Upper lobe of left lung (tissue), 6 donors: ENCODE measurements around the gene ARID3C. TPM values are rescaled to one million over a fixed set of nuclear protein-coding genes. Genes with fewer than 3 reads are reported as not detected.

Source experiments
- ATAC-seq, 2 donors: fragments of 200-7000 bp; cut with Tn5 transposase; one replicate each; pipeline ENCODE4 v1.9.1; 2022; ENCODE audit warnings: mild to moderate bottlenecking in 2 of 2, moderate library complexity in 2 of 2; ENCODE audit not compliant: low FRiP score in 2 of 2
- DNase-seq, 2 donors: peaks; one replicate each; pipeline ENCODE4 v3.0.0-alpha.2; 2019 to 2020
- H3K27ac ChIP-seq, 4 donors: fragments of 200-600 bp; sonication (generic); one replicate each; pipeline ENCODE4 v1.5.1; 2016 to 2019
- H3K27me3 ChIP-seq, 4 donors: fragments of 200-600 bp; sonication (generic); one replicate each; pipeline ENCODE4 v1.5.1; 2017 to 2019
- H3K36me3 ChIP-seq, 4 donors: fragments of 200-600 bp; sonication (generic); one replicate each; pipeline ENCODE4 v1.5.1; 2016 to 2019
- H3K4me1 ChIP-seq, 4 donors: fragments of 200-600 bp; sonication (generic); one replicate each; pipeline ENCODE4 v1.5.1; 2018 to 2019
- H3K4me3 ChIP-seq, 4 donors: fragments of 200-600 bp; sonication (generic); one replicate each; pipeline ENCODE4 v1.5.1; 2017 to 2019; ENCODE audit warnings: mild to moderate bottlenecking in 2 of 4, moderate library complexity in 1 of 4
- H3K9me3 ChIP-seq, 4 donors: fragments of 200-600 bp; sonication (generic); one replicate each; pipeline ENCODE4 v1.5.1; 2018 to 2019
- EP300 ChIP-seq, 4 donors: sonication (generic); formaldehyde crosslinking; IDR thresholded peaks; one replicate each; pipeline ENCODE4 v1.5.1; 2017; ENCODE audit warnings: antibody characterized with exemption in 4 of 4, control low read depth in 2 of 4
- POLR2A ChIP-seq, 4 donors: fragments of 450-650 bp; IDR thresholded peaks; one replicate each; pipeline ENCODE4 v1.5.1; 2016 to 2017; ENCODE audit warnings: antibody characterized with exemption in 4 of 4, mild to moderate bottlenecking in 2 of 4
- POLR2AphosphoS5 ChIP-seq, 2 donors: sonication (generic); formaldehyde crosslinking; IDR thresholded peaks; one replicate each; pipeline ENCODE4 v1.5.1; 2017; ENCODE audit warnings: antibody characterized with exemption in 2 of 2
- WGBS, 2 donors: methylation state at CpG; one replicate each; pipeline ENCODE4 v1.1.5; 2017 to 2018; 5-methylcytosine and 5-hydroxymethylcytosine counted together
- total RNA-seq, 6 donors: library from RNA; depleted of rRNA in 4 of 6; stranded (reverse); fragments of >200 nt in 4 of 6; gene quantifications; one replicate each; pipeline versions ENCODE4 v1.1.0 to v1.2.1, GENCODE V29; 2016 to 2021
- TF ChIP-seq, protein P1 (sequence below), 6 experiments: fragments of 450-650 bp in 4 of 6; fragments of 200-600 bp in 2 of 6; sonication (generic) in 2 of 6; IDR thresholded peaks; one replicate each; pipeline ENCODE4 v1.5.1; 2016 to 2019; ENCODE audit warnings: antibody characterized with exemption in 6 of 6
- donor health status: DM: no; HTN: no; CAD: no; lungs with moderate emphysema.
- donor health status: DM: no; HTN: yes; CAD: no; lungs with severe emphysema.

The ARID3C gene
- total RNA-seq, 6 donors from 2014 or later: not detected

DNA sequence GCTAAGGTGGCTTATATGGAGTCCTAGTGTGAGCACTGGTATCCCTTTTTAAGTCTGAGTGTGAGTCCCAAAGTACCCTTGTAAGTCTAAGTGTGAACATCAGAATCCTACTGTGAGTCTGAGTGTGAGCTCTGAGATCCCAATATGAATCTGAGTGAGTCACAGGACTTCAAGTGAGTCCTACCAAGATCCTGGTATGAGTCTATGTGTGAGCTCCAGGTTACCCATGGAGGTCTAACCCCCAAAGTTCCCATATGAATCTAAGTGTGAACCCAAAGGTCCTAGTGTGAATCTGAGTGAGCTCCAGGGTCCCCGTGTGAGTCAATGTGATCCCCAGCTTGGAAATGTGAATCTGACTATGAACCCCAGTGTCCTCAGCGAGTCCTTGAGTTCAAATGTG, 41.6 kb downstream of the ARID3C start:
- WGBS, 2 donors: 39 to 65% methylated on average over 2 of the region's 2 CpGs

DNA sequence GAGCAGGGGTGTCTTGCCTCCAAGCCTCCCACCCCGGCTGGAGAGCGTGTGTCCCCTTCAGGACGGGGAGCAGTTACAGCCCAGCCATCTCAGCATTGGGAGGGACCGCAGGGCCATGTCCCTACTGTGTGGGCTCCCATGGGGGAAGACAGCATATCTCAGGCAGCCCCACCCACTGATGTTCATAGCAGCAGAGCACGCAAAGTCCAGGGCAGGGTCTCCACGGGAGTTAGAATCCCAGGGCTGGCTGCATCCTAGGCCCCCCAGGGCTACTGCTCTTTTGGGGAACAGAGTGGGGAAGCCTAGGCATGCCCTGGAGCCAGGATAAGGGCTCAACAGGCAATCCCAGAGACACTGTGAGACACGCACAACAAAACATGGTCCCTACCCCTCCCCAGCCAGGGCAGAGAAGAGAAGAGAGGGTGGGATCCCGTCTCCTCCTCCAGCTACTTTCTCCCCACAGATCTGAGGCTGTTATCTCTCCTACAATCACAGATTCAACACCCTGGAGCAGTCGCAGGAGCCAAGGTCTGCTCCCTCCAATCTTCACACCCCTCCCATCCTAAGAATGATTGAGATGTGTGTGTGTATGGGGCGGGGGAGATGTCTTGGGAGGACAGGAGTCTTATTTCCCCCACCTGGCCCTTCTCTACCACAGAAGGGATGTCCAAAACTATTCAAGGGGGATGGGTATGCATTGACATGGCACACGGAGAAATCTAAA, 42.8 kb downstream of the ARID3C start:
- WGBS, 2 donors: 18 to 30% methylated on average over 5 to 11 of the region's 11 CpGs
- Histone ChIP-seq H3K27me3 (peaks cover 0 to 42% (median 18%) of the 10 kb centered on the region in 4 donors), H3K27ac (no peak overlapping the region), H3K9me3 (no peaks in the 10 kb centered on the region), H3K4me3 (no peak overlapping the region), H3K36me3 (no peaks in the 10 kb centered on the region), H3K4me1 (peaks cover 22 to 28% (median 23%) of the 10 kb centered on the region in 4 donors)
- ATAC-seq (no peak), DNase-seq (no peak)
- TF ChIP-seq POLR2A (IDR thresholded peaks at IDR 0.05) (no peak), POLR2AphosphoS5 (IDR thresholded peaks at IDR 0.05) (no peak), EP300 (IDR thresholded peaks at IDR 0.05) (no peak)
- TF ChIP-seq, protein P1, sequence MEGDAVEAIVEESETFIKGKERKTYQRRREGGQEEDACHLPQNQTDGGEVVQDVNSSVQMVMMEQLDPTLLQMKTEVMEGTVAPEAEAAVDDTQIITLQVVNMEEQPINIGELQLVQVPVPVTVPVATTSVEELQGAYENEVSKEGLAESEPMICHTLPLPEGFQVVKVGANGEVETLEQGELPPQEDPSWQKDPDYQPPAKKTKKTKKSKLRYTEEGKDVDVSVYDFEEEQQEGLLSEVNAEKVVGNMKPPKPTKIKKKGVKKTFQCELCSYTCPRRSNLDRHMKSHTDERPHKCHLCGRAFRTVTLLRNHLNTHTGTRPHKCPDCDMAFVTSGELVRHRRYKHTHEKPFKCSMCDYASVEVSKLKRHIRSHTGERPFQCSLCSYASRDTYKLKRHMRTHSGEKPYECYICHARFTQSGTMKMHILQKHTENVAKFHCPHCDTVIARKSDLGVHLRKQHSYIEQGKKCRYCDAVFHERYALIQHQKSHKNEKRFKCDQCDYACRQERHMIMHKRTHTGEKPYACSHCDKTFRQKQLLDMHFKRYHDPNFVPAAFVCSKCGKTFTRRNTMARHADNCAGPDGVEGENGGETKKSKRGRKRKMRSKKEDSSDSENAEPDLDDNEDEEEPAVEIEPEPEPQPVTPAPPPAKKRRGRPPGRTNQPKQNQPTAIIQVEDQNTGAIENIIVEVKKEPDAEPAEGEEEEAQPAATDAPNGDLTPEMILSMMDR (IDR thresholded peaks at IDR 0.05): no peak

More for the DNA sequence above, 41.6 kb downstream of the ARID3C start:
- TF ChIP-seq, protein P1 (IDR thresholded peaks at IDR 0.05): no peak
- TF ChIP-seq EP300 (IDR thresholded peaks at IDR 0.05) (no peak), POLR2AphosphoS5 (IDR thresholded peaks at IDR 0.05) (no peak), POLR2A (IDR thresholded peaks at IDR 0.05) (no peak)
- H3K36me3 ChIP-seq: no peaks in the 10 kb centered on the region
- H3K9me3 ChIP-seq: no peaks in the 10 kb centered on the region
- no peak for ATAC-seq
- no peak overlapping the region for H3K4me3 ChIP-seq
- H3K27me3 ChIP-seq: peaks cover 0 to 50% (median 24%) of the 10 kb centered on the region in 4 donors
- H3K4me1 ChIP-seq: peaks cover 32 to 40% (median 33%) of the 10 kb centered on the region in 4 donors
- H3K27ac ChIP-seq: no peak overlapping the region
- no peak for DNase-seq

DNA sequence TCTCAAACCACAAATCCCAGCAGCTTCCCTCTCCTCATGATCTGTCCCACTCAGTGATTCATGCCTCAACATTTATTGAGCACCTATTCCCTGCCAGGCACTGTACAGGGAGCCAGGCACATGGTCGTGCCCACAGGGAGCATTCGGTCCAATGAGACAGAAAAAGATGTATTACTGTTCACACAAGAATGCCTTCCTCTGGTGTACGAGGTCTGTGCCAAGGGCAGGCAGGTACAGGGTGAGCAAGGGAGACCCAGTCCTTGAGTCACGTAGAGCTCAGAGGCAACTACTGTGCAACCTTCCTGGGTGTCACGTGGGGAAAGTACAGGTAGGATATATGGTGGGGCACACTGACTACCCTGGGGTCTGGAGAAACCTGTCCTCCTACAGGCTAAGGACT, 43.9 kb downstream of the ARID3C start:
- DNase-seq (no peak), ATAC-seq (no peak)
- Histone ChIP-seq H3K9me3 (no peaks in the 10 kb centered on the region), H3K27ac (no peak overlapping the region), H3K4me1 (peaks cover 10 to 17% (median 12%) of the 10 kb centered on the region in 4 donors), H3K36me3 (no peaks in the 10 kb centered on the region), H3K27me3 (peaks cover 0 to 31% (median 10%) of the 10 kb centered on the region in 4 donors), H3K4me3 (no peak overlapping the region)
- WGBS, 2 donors: 73% methylated on average over 5 of the region's 5 CpGs
- no peak for TF ChIP-seq EP300 (IDR thresholded peaks at IDR 0.05)
- TF ChIP-seq, protein P1 (IDR thresholded peaks at IDR 0.05): no peak
- TF ChIP-seq POLR2AphosphoS5 (IDR thresholded peaks at IDR 0.05): no peak
- TF ChIP-seq POLR2A (IDR thresholded peaks at IDR 0.05): no peak

DNA sequence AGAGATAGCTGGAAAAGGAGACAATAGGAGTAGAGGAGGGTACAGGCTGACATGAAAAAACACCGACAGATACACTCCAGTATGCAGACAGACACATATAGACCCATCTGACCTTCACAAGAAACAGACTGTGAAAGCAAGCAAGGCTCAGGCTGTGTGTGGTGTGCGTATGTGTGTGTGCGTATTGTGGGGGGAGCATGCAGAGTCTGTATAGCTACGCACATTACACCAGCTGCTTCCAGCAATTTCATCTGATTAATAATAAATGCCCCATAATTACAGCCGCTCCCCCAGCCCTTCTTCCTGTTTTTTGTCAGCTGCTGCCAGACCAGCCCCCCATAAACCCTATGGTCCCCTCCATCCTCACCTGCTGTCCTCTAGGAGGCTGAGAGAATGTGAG, 46.1 kb downstream of the ARID3C start:
- Histone ChIP-seq H3K27ac (no peak overlapping the region), H3K27me3 (peaks cover 0 to 25% (median 12%) of the 10 kb centered on the region in 4 donors), H3K9me3 (no peaks in the 10 kb centered on the region), H3K4me1 (peaks cover 5 to 14% (median 8%) of the 10 kb centered on the region in 4 donors), H3K36me3 (no peaks in the 10 kb centered on the region), H3K4me3 (no peak overlapping the region)
- WGBS, 2 donors: 72 to 87% methylated on average over 5 of the region's 5 CpGs
- ATAC-seq (no peak), DNase-seq (no peak)
- TF ChIP-seq POLR2A (IDR thresholded peaks at IDR 0.05) (no peak), POLR2AphosphoS5 (IDR thresholded peaks at IDR 0.05) (no peak), EP300 (IDR thresholded peaks at IDR 0.05) (no peak)
- TF ChIP-seq, protein P1 (IDR thresholded peaks at IDR 0.05): no peak
